GM18909 (cell line): Measurements from ENCODE around the gene PRDM16.

Experiments used
- ATAC-seq: cut with Tn5 transposase; IDR thresholded peaks from one replicate; pipeline ENCODE4 v1.9.1; 2021; ENCODE audit warnings: mild to moderate bottlenecking; ENCODE audit not compliant: unreplicated experiment, poor library complexity

The PRDM16 gene

DNA sequence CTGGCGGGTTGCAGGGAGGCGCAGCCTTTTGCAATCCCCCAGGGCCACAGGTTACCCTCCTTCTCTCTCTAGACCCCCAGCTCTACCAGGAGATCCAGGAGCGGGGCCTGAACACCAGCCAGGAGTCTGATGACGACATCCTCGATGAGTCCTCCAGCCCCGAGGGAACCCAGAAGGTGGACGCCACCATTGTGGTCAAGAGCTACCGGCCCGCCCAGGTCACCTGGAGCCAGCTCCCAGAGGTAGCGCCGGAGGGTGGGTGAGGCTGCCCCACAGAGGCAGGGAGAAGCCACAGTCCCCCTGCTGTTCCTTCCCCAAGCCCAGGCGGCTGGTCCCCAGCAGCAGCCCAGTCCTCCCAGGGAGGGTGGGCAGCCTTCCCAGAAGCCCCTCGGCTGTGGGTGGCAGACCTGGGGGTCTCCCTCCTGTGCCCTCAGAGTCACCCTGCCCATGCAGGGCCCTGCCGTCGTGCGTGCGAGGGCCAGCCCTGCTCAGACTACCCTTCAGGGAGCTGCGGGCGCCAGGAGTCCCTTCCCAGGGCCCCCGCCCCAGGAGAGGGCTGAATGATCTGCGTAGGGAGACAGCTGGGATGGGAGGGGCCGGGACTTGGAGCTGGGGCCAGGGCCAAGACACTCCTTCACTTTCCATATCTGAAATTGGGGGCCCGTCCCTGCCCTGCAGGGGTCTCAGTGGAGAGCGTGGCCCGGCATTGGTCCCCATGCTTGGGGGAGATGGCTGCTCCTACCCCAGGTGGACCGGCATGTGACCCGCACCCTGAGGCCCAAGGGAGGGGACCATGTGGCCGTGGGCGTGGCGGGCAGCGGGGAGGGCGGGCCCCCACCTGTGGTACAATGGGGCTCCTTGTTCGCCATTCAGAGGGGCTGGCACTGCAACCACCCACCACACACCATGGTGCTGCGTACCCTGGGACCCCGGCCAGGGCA, 398.4 kb downstream of the PRDM16 start:
- ATAC-seq: no peak

DNA sequence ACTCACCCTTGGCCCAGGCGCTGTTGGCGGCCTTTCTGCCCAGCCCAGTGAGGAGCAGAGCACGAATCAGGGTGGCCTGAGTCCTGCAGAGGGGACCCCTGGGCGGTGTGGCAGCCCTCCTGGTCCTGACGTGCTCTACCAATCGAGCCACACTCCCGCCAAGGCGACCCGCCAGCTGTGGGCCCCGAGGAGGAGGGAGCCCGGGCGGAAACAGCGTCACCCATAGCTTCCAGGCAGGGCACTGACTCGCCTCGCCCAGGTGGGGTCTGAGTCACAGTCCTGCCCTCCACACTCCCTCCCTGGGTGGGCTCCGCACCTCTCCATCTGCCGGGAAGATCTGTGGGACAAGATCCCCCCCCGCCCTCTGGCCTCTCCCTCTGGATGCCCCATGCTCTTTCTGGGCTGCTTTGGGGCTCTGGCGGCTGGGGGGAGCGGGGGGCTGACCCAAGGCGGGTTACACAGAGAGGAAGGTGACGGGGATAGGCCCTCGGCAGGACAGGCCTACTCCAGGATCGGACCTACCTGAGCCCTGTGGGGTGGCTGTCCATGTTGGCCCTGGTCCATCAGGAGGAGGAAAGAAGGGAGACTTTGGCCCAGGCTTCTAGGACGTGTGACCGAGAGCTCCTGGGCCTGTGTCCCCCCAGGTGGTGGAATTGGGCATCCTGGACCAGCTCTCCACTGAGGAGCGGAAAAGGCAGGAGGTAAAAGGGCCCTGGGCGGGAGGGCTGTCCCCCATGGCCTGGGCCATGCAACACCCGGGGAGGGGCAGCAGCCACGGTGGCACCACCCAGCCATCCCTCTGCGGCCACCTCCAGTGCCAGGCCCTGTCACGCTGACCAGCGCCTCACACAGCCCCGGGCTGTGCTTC, 399.5 kb downstream of the PRDM16 start:
- ATAC-seq: no peak

DNA sequence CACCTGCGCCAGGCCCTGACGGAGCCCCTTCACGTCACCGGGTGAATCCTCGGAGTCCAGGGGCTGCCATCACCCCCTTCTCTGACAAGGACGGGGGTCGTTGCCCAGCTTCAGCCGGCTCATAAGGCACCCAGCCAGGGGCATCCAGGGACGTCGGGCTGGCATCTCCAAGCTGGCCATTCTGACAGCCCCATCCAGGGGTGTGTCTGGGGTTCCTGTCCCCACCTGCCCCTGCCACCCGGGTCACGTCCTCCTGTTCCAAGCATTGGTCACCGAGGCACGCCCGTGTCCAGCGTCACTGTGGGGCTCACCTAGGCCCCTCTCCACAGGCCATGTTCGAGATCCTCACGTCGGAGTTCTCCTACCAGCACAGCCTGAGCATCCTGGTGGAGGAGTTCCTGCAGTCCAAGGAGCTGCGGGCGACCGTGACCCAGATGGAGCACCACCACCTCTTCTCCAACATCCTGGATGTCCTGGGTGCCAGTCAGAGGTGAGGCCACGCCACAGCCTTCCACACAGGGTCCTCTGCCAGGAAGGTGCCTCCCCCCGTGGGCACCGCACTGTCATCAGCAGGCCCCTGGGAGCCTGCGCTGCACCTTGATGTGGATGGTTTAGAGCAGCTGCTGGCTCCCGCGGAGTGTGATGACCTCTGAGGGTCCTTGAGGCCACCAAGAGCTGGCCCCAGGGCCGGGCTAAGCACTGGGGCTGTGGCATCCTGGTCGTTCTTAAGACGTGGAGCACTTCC, 400.3 kb downstream of the PRDM16 start:
- no peak for ATAC-seq

DNA sequence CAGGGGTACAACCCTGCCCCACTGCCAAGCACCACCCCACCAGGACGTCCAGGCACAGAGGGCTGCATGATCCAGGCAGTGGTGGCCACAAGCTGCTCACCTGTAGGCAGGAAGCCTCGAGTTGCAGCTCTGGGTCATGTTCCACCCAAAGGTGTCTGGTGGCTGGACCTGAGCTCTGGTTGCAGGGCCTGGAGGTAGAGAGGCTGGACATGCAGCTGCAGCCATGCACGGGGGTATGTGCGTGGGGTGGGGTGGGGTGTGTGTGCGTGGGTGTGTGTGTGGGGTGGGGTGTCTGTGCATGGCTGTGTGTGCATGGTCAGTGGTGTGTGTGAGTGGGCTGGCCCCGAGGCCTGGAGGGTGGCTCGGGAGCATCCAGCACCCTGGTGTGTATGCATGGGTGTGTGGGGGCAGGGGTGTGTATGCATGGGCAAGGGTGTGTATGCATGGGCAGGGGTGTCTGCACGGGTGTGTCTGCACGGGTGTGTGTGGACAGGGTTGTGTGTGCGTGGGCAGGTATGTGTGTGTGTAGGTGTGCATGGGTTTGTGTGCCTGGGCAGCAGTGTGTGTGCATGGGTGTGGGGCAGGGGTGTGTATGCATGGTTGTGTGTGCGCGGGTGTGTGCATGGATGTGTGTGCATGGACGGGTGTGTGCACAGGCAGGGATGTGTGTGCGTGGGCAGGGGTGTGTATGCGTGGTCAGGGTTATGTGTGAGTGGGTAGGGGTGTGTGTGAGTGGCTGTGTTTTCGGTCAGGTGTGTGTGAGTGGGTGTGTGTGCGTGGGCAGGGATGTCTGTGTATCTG, 401.0 kb downstream of the PRDM16 start:
- ATAC-seq: no peak

DNA sequence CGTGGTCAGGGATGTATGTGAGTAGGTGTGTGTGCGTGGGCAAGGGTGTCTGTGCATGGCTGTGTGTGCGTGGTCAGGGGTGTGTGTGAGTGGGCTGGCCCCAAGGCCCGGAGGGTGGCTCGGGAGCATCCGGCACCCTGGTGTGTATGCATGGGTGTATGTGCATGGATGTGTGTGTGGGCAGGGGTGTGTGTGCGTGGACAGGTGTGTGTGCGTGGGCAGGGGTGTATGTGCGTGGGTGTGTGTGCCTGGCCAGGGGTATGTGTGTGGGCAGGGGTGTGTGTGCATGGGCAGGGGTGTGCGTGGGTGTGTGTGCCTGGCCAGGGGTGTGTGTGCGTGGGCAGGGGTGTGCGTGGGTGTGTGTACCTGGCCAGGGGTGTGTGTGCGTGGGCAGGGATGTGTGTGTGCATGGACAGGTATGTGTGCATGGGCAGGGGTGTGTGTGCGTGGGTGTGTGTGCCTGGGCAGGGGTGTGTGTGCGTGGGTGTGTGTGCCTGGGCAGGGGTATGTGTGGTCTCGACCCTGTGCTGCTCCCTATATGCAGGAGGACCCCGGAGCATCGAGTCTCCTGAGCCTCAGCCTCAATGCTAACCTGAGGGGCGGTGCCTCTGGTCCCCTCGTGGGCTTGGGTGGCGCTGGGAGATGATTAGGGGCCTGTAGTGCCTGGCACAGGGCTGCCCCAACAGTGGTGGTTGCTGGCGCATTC, 401.8 kb downstream of the PRDM16 start:
- ATAC-seq: no peak

DNA sequence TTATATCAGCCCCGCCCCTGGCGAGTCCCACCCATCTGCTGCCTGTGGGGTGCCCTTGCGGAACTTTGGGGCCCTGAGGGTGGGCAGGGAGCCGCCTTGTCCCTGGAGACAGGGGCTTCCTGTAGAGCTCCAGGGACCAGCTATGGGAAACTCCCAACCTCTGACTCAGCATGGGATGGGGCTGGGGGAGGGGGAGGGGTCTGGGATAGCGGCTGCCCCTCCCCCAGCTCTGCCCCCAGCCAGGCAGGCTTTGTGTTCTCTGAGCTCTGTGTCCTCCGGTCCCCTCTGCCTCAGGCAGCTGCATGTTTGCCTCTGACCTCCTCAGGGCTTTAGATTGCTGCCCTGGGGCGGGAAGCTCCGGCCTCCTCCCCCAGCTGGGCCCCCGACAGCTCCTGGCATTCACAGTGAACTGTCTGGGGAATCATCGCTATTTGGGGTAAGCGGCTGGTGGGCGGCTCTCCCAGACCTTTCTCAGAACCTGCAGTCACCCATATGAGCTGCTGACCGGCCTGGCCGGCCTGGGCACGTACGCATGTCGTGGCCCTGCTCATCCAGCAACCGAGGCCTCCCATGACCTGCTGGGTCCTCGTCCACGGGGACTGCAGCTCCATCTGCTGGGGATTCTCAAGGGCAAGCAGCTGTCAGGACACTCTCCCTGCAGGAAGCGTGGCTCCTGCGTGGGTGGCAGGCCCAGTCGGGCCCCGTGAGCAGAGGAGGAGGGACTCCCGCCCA, 402.5 kb downstream of the PRDM16 start:
- no peak for ATAC-seq

DNA sequence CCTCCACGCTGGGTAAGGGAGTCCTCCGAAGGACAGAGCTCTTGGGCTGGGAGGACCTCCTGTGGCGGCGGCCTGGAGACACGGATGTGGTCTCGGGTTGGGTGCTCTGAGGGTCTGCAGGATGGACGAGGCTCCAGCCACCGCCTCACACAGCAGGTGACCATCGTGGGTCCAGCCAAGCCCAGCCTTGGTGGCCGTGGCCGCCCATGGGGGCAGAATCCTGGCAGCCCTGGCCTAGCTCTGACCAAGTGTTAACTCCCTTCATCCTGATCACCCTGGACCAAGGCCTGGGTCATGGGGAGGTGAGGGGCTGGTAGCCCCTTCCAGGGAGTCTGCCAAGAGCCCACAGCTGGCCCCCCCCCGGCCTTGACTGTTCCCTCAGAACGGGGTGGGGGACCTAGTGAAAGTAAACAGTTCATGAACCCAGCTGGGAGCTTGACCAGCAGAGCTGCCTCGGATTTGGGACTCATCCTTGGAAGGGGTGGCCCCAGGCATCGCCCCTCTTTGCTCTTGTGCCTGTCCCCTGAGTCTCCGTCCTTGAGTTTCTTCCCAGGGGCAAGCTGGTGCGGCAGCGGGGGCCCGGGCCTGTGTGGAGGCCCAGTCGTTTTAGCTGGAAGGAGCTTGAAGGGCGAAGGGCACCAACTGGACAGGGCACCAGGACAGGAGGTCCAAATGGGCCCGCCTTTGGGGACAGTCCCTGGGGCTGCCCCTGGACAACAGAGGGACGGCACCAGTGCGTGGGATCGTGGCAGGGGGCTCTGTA, 403.3 kb downstream of the PRDM16 start:
- ATAC-seq: no peak

DNA sequence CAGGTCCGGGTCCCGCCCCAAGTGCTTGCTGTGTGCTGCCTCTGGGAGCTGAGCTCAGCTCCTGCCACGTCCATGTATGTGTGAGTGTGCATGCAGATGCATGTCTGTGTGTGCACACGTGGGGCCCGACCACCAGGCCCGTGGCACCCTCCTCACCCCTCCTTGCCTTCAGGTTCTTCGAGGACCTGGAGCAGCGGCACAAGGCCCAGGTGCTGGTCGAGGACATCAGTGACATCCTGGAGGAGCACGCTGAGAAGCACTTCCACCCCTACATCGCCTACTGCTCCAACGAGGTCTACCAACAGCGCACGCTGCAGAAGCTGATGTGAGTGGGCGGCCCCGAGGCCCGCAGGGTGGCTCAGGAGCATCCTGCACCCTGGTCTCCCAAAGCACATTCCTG, 403.9 kb downstream of the PRDM16 start:
- no peak for ATAC-seq

DNA sequence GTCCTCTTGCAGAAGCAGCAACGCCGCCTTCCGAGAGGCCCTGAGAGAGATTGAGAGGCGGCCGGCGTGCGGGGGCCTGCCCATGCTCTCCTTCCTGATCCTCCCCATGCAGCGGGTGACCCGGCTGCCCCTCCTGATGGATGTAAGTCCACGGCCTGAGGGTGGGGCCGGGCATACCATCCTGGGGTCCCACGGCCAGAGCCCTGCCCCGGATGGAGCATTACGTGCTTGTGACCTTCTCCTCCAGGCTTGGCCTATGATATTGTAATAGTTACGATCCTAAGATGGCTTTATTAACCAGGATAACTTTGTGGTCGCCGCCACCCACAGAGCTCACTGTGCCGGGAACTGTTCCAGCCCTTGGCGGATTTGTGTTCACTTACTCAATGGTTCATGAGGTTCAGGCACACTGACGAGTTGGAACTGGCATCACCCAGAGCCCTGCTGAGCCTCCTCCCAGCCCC, 404.4 kb downstream of the PRDM16 start:
- ATAC-seq: no peak

DNA sequence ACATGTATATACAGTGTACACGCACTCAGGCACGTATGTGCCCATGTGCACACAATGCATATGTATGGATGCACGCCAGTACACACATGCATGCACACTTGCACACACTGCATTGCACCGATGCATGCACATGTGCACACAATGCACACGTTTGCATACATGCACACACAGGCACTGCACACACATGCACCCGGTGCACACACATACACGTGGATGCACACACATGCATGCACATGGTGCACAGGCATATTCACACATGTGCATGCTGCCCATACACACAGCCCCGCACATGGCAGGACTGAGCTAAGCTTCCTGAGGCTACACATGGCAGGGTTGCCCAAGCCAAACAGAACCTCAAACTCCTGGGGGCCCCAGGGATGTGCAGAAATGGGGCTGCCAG, 405.0 kb downstream of the PRDM16 start:
- ATAC-seq: no peak

DNA sequence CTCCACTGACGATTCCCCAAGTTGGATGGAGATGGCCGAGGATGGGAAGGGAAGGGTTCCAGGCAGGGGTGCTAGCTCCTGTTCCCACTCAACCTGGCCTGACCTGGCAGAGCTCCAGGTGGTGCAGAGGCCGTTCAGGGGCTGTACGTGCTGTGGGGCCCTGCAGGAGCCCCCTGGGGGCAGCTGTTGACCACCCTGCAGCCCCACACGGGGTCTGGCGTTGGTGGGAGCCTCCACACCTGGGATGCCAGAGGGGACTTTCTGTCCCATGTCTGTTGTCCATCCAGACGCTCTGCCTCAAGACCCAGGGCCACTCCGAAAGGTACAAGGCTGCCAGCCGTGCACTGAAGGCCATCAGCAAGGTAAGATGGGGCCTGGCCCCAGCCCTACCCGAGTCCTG, 405.4 kb downstream of the PRDM16 start:
- no peak for ATAC-seq

DNA sequence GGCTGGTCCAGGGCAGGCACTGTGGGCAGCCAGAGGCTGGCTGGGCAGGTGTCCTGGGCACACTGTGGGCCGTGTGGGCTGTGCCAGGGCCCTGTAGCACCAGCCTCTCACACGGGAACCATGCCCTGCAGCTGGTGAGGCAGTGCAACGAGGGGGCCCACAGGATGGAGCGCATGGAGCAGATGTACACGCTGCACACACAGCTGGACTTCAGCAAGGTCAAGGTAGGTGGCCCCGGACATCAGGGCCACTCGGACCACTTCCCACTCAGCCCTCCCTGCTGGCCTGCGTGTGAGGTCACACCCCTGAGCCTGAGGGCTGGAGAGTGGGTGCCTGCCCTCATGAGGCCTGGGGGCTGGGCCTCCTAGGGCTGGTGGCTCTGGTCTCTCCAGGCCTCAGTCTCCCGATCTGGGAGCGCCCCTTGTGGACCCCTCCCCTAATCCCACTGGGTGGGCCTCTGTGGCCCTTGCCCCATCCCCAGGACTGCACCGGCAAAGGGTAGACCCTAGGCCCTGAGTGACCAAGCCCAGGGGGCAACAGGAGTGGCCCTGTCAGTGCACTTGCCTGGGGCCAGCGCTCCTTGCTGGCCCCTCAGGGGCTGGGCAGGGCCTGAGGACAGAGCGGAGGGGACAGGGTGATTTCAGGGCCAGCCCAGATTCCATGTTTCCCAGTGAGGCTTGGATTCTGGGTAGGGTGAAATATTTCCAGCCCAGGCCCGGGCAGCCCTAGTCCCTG, 407.0 kb downstream of the PRDM16 start:
- no peak for ATAC-seq

DNA sequence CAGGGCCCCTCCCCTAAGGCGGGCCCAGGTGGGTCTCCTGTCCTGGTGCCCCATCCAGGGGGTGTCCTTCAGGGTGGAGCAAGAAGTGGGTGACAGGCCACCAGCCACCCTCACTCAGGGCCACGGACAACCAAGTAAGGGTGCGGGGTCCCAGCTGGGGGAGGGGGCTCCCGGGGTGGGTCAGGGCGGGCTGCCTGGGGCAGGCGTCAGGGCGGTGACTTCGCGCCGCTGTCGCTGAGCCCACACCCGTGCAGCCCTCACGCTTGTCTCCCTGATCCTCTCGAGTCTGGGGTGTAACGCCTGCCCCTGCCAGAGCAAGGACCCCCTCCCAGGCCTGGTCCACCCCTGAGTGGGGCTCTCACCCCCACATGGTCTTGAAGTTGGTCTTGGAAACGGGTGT, 407.7 kb downstream of the PRDM16 start:
- ATAC-seq: no peak

DNA sequence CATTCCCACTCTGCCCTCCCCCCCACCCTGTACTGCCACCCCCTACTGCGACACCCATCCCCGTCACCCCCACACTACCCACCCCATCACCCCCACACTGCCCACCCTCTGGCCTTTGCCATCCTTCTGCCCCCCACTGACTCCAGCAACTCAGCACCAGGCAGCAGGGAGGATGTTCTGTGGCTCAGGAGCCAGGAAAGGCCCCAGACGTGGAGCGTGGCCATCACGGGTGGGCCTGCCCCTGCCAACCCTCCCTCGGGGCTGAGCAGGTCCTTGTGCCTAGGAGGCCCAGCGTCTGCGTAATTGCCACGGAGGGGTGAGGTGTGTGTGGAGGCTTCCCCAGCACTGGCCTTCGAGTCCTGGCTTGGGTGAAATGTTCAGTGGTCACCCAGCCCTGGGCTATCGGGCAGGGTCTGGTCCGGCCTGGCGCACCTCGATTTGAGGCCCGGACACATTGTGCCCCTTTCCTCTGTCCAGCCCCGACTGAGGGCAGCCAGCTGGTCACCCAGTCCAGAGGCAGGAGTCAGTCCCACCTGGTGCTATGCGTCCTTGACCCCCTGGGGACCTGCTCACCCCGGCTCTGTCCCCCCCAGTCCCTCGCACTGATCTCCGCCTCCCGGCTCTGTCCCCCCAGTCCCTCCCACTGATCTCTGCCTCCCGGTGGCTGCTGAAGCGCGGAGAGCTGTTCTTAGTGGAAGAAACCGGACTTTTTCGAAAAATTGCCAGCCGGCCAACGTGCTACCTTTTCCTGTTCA, 408.4 kb downstream of the PRDM16 start:
- no peak for ATAC-seq

DNA sequence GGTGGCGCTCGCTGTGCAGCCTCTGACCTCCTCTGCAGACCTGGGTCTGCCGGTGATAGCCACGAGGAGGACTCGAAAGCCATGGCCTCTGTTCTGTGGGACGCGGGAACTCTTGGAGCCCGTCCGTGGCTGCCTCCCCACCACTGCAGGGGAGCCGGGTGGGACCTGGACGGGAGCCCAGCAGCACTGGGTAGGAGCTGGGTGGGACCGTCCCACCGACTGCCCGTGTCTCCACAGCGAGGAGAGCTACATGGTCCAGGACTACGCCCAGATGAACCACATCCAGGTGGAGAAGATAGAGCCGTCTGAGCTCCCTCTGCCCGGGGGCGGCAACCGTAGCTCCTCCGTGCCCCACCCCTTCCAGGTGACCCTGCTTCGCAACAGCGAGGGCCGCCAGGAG, 409.2 kb downstream of the PRDM16 start:
- ATAC-seq: no peak
